Panc1 (cell line): Measurements from ENCODE around the gene NKAPL. TPM values are rescaled to one million over a fixed set of nuclear protein-coding genes. Genes with fewer than 3 reads are reported as not detected.

ENCODE experiments used
- ATAC-seq: fragments of 200-7000 bp; cut with Tn5 transposase; 2 replicates; pipeline ENCODE4 v1.9.1; 2020; ENCODE audit warnings: mild to moderate bottlenecking, moderate library complexity
- BruUV-seq: library from RNA; stranded (reverse); fragments of 400-500 nt; replicated peaks from 2 replicates; lab custom pipeline; 2021; lab: Mats Ljungman, UMichigan
- CTCF ChIA-PET: fragments of 300-600 bp; sonication (Branson Sonifier 250); formaldehyde crosslinking; loops from one replicate; lab custom pipeline; 2022; ENCODE audit warnings: antibody characterized with exemption; lab: Charles Lee
- POLR2A ChIA-PET: fragments of 300-600 bp; sonication (Branson Sonifier 250); formaldehyde crosslinking; loops from one replicate; lab custom pipeline; 2022; ENCODE audit warnings: antibody characterized with exemption; lab: Charles Lee
- DNase-seq: peaks from one replicate; pipeline ENCODE4 v3.0.0-alpha.2; 2010; ENCODE audit warnings: low read depth, low spot score
- H3K27ac ChIP-seq: 2 replicates; pipeline ENCODE4 v1.5.1; 2011; ENCODE audit warnings: mild to moderate bottlenecking, low read length, inconsistent platforms
- H3K27me3 ChIP-seq: fragments of 200-500 bp; sonication (Bioruptor generic); 2 replicates; pipeline ENCODE4 v1.6.0; 2014; ENCODE audit warnings: low read length, inconsistent platforms; ENCODE audit not compliant: control insufficient read depth, insufficient read depth
- H3K36me3 ChIP-seq: fragments of 200-500 bp; sonication (Bioruptor generic); 2 replicates; pipeline ENCODE4 v1.5.1; 2014; ENCODE audit warnings: inconsistent platforms, mild to moderate bottlenecking, low read length, moderate library complexity; ENCODE audit not compliant: control insufficient read depth, insufficient read depth
- H3K4me1 ChIP-seq: 2 replicates; pipeline ENCODE4 v1.5.1; 2011; ENCODE audit warnings: inconsistent platforms, mild to moderate bottlenecking, low read length, moderate library complexity; ENCODE audit not compliant: control insufficient read depth, insufficient read depth
- H3K4me3 ChIP-seq, 2 experiments: 2 replicates each; pipeline ENCODE4 v1.5.1; 2011 to 2012; ENCODE audit warnings: low read depth in 2 of 2, low read length in 2 of 2, mild to moderate bottlenecking in 2 of 2, inconsistent platforms in 1 of 2, moderate library complexity in 1 of 2
- H3K9me3 ChIP-seq: fragments of 200-500 bp; sonication (Bioruptor generic); 2 replicates; pipeline ENCODE4 v1.5.1; 2014; ENCODE audit warnings: low read depth, mild to moderate bottlenecking, inconsistent platforms, low read length, moderate library complexity; ENCODE audit not compliant: control insufficient read depth, insufficient read depth
- POLR2AphosphoS5 ChIP-seq: IDR thresholded peaks from 2 replicates; pipeline ENCODE4 v1.6.1; 2012; ENCODE audit warnings: mild to moderate bottlenecking, low read depth, low read length, moderate library complexity
- SIN3A ChIP-seq: IDR thresholded peaks from 2 replicates; pipeline ENCODE4 v1.6.1; 2012; ENCODE audit warnings: low read depth, mild to moderate bottlenecking, low read length, moderate library complexity, borderline replicate concordance; ENCODE audit not compliant: insufficient read depth
- TCF7L2 ChIP-seq: IDR thresholded peaks from 2 replicates; pipeline ENCODE4 v1.6.1; 2011; ENCODE audit warnings: mild to moderate bottlenecking, low read depth, low read length, inconsistent platforms
- in situ Hi-C: cut with HindIII; loops from 2 replicates; pipeline ENCODE4 v1.10.0; 2016; ENCODE audit warnings: low sequenced_read_pairs, low pct_unique_long_range_greater_than_20kb
- intact Hi-C: fragments of 100-400 bp; cut with micrococcal nuclease; formaldehyde crosslinking; loops from one replicate; pipeline ENCODE4 v1.10.0; 2022; ENCODE audit not compliant: unreplicated experiment
- total RNA-seq: library from RNA; stranded (reverse); gene quantifications from one replicate; pipeline ENCODE4 v1.2.1, GENCODE V29; 2021; ENCODE audit not compliant: unreplicated experiment
- TF ChIP-seq, protein P1 (sequence below), 2 experiments: IDR thresholded peaks; 2 replicates each; pipeline ENCODE4 v1.6.1; 2011 to 2012; ENCODE audit warnings: low read depth in 2 of 2, control low read depth in 1 of 2, low read length in 1 of 2, mild to moderate bottlenecking in 1 of 2, moderate library complexity in 1 of 2; ENCODE audit not compliant: insufficient read depth in 1 of 2
- TF ChIP-seq, protein P2 (sequence below): fragments of 450-650 bp; IDR thresholded peaks from 2 replicates; pipeline ENCODE4 v1.5.1; 2017; ENCODE audit warnings: mild to moderate bottlenecking

Gene NKAPL
- total RNA-seq, 1 experiment from 2014 or later = not detected

DNA sequence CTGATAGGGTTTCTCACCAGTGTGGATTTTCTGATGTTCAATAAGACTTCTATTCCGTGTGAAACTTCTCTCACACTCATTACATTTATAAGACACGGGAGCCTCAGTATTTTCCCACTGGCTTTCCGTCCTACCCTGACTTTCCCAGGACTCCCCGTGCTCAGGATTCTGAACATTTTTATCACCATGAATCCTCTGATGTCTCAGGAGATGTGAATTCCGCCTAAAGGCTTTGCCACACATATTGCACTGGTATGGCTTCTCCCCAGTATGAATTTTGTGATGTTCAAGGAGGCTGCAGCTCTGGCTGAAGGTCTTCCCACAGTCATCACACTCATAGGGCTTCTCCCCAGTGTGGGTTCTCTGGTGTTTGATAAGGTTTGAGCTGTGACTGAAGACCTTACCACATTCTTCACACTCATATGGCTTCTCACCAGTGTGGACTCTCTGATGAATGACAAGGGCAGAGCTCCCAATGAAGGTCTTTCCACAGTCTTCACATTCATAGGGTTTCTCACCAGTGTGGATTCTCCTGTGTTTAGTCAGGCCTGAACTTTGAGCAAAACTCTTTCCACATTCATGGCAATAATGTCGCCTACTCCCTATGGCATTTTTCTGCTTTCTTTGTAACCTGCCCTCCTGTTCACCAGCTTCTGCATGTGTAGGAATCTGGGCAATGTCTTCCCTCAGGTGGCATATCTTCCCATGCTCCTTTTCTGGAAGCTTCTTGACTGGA is 13.7 kb upstream of the NKAPL start:
- no peaks in the 10 kb centered on the region; the same call in 1 of the 2 replicates for H3K36me3 ChIP-seq
- no peak overlapping the region for H3K27ac ChIP-seq
- no peaks in the 10 kb centered on the region for H3K27me3 ChIP-seq
- no peak overlapping the region for H3K4me3 ChIP-seq
- in situ Hi-C loops = no loop called here
- ChIA-PET POLR2A (no interaction called here), CTCF (no interaction called here)
- H3K4me1 ChIP-seq = no peaks in the 10 kb centered on the region
- TF ChIP-seq, protein P1, sequence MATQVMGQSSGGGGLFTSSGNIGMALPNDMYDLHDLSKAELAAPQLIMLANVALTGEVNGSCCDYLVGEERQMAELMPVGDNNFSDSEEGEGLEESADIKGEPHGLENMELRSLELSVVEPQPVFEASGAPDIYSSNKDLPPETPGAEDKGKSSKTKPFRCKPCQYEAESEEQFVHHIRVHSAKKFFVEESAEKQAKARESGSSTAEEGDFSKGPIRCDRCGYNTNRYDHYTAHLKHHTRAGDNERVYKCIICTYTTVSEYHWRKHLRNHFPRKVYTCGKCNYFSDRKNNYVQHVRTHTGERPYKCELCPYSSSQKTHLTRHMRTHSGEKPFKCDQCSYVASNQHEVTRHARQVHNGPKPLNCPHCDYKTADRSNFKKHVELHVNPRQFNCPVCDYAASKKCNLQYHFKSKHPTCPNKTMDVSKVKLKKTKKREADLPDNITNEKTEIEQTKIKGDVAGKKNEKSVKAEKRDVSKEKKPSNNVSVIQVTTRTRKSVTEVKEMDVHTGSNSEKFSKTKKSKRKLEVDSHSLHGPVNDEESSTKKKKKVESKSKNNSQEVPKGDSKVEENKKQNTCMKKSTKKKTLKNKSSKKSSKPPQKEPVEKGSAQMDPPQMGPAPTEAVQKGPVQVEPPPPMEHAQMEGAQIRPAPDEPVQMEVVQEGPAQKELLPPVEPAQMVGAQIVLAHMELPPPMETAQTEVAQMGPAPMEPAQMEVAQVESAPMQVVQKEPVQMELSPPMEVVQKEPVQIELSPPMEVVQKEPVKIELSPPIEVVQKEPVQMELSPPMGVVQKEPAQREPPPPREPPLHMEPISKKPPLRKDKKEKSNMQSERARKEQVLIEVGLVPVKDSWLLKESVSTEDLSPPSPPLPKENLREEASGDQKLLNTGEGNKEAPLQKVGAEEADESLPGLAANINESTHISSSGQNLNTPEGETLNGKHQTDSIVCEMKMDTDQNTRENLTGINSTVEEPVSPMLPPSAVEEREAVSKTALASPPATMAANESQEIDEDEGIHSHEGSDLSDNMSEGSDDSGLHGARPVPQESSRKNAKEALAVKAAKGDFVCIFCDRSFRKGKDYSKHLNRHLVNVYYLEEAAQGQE (IDR thresholded peaks at IDR 0.05; ENCODE audit: insufficient read depth in 1 of 2, low read depth in 2 of 2, low read length in 1 of 2) = no peak
- TF ChIP-seq, protein P2, sequence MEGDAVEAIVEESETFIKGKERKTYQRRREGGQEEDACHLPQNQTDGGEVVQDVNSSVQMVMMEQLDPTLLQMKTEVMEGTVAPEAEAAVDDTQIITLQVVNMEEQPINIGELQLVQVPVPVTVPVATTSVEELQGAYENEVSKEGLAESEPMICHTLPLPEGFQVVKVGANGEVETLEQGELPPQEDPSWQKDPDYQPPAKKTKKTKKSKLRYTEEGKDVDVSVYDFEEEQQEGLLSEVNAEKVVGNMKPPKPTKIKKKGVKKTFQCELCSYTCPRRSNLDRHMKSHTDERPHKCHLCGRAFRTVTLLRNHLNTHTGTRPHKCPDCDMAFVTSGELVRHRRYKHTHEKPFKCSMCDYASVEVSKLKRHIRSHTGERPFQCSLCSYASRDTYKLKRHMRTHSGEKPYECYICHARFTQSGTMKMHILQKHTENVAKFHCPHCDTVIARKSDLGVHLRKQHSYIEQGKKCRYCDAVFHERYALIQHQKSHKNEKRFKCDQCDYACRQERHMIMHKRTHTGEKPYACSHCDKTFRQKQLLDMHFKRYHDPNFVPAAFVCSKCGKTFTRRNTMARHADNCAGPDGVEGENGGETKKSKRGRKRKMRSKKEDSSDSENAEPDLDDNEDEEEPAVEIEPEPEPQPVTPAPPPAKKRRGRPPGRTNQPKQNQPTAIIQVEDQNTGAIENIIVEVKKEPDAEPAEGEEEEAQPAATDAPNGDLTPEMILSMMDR = no peak
- no peak for TF ChIP-seq TCF7L2
- TF ChIP-seq POLR2AphosphoS5 = no peak
- TF ChIP-seq SIN3A = no peak
- DNase-seq (no peak), ATAC-seq (no peak)
- TSS peak; percentile 62 for BruUV-seq
- no peaks in the 10 kb centered on the region for H3K9me3 ChIP-seq
- intact Hi-C loops = no loop called here

- ChIA-PET POLR2A (no interaction called here), CTCF (no interaction called here)
- no peak for DNase-seq
- BruUV-seq = no TSS peak
- H3K4me3 ChIP-seq = no peak overlapping the region
- H3K27ac ChIP-seq = no peak overlapping the region
- H3K9me3 ChIP-seq = no peaks in the 10 kb centered on the region
- in situ Hi-C loops = no loop called here
- peaks cover 4% of the 10 kb centered on the region; the same call in 1 of the 2 replicates for H3K36me3 ChIP-seq
- intact Hi-C loops = no loop called here
- H3K4me1 ChIP-seq = peaks cover 11% of the 10 kb centered on the region
- no peaks in the 10 kb centered on the region for H3K27me3 ChIP-seq
- TF ChIP-seq POLR2AphosphoS5 (no peak), SIN3A (no peak), TCF7L2 (no peak)
- no peak for ATAC-seq
Observed at GRCh38 chr6:28248916-28249315, 10.2 kb upstream of the NKAPL start.

DNA sequence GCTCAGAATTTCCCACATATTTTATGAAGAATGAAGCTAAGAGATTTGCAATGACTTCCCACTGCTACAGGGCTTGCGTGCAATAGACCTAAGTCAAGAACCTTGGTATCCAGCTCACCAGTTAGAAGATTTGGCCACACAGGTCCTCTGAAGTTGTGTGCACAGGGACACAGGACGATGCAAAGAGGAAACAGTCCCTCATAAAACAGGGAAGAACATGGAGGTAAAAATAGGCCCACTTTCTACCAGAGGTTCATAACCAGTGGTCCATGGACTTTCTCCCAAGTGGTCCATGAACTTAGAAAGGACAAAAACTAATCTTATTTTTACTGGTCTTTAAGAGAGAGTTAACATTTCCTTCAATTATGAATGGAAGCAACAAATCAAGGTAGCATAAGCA is 8.3 kb upstream of the NKAPL start:
- peaks cover 11% of the 10 kb centered on the region for H3K4me1 ChIP-seq

More for the DNA sequence above, 8.3 kb upstream of the NKAPL start:
- in situ Hi-C loops (no loop called here), intact Hi-C loops (no loop called here)
- TSS peak; percentile 71 for BruUV-seq
- Histone ChIP-seq H3K27me3 (no peaks in the 10 kb centered on the region), H3K9me3 (no peaks in the 10 kb centered on the region), H3K27ac (peak overlapping the region; percentile 51), H3K4me3 (peak overlapping the region; percentile 90 to 97), H3K36me3 (peaks cover 4% of the 10 kb centered on the region; the same call in 1 of the 2 replicates)
- CTCF ChIA-PET = no interaction called here
- no peak for TF ChIP-seq POLR2AphosphoS5
- no peak for ATAC-seq
- DNase-seq = no peak
- POLR2A ChIA-PET = no interaction called here
